Activated CD4-positive, CD25-positive, alpha-beta regulatory T cell treated with anti-CD3 and anti-CD28 coated beads, Interleukin-2, amount 50 U/mL, for 72 hours (primary cell): ENCODE results near the gene PANX1.
"Not testable (repeated sequence)": the region's sequence is repeated elsewhere in the genome, so short reads cannot be mapped to it uniquely, and the experiment has no call there.

Source experiments
- DNase-seq: peaks from one replicate; pipeline ENCODE4 v3.0.0; 2021

PANX1 gene

DNA sequence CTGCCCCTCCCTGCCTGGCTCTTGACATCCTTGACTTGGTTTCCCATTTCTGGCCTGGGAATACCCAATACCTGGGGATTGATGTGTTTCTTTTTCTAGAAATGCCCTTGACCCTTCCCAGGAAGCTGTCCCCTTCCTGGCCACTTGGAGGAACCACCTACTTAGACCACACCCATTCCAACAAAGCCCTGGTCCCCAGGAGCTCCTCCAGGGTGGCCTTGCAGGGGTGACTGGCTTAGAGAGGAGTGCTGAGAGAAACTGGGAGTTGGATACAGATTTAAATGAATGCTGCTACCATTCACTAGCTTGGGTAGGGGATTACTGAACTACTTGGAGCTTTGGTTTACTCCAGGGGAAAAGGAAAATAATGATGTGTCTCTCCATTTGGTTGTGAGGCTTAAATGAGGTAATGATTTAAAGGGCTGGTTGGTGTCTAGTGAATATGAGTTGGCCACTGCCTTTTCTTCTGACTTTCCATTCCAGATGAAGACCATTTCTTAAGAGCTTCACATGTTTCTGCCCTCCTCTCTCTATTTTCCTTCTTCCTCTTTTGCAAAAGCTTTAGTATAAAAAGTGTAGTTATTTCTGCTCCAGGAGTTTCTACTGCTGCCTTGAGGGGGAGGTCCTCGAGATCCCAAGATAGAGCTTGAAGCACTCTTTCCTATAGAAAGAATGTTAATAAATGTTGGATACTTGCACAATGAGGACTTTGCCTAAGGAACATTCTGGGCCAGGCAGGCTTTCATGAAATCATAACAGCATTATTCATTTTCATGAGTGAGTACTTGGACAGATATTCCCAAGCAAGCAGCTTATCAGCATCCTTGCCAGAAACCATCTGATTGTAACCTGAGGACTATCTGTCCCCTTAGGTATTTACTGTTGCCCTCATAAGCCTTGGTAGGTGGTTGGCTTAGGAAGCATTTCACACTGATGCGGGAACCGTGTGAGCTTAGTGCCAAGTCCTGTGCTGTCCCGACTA, 22.4 kb downstream of the PANX1 start:
- DNase-seq: no peak

DNA sequence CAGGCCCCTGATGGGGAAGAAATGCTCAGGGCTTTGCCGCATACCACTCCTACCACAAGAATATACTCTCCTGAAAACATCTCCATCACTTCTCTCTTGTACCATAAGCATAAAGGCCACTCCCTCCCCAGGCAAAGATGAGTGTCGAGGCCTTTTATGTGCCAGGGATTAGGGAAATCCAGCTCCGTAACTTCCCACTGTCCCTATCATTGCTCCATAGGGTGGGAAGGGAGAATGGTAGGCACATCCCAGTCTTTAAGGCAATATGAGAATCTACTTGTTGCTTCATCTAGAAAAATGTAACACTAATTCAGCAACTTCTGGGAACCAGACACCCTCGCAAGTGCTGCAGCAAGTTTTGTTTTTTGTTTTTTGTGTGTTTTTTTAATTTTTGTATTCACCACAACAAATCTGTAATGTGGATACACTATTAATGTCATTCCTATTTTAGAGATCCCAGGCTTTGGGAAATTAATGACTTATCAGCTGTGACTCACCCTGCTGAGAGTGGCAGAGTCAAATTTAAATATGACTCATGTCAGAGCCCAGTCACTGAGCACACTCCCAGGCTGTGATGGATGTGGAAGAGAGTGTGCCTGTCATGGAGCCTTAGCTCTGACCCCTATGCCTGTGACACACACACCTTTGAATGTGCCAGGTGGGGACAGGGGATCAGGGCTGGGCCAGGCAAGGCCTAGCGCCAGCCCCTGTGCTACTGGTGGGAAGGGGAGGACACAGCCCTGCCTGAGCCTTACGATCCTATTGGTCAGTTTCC, 23.4 kb downstream of the PANX1 start:
- DNase-seq: no peak

DNA sequence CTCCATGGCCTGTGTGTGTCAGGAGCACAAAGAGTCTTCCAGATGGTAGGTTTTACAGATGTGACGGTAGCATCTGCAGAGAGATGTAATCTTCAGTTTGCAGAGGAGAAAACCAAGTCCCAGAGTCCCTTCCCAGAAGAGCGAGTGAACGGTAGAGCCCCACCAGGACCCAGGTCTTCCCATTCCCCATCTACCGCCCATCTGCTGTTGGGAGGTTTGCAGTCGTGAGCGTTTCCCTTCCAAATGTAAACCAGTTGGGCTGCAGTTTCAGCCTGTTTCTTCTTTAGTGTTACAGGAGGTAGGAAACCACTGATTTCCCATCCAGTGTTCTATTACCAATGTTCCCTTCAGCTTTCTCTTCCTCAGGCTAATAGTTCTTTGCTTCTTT, 24.0 kb downstream of the PANX1 start:
- no peak for DNase-seq

DNA sequence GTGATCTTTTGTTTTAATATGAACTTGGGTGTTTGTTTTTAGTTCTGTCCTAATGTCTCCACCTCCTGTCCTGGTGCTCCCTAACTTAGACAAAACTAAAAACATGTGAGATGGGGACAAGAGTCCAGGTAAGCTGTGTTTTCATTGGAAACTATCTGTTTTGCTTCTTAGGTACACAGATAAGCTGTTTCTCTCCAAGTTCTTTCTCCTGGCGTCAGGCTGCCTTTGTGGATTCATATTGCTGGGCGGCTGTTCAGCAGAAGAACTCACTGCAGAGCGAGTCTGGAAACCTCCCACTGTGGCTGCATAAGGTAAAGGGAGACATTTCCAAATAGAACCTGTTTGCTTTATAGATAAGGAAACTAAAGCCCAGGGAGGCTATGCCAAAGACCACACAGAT, 24.7 kb downstream of the PANX1 start:
- DNase-seq: no peak

DNA sequence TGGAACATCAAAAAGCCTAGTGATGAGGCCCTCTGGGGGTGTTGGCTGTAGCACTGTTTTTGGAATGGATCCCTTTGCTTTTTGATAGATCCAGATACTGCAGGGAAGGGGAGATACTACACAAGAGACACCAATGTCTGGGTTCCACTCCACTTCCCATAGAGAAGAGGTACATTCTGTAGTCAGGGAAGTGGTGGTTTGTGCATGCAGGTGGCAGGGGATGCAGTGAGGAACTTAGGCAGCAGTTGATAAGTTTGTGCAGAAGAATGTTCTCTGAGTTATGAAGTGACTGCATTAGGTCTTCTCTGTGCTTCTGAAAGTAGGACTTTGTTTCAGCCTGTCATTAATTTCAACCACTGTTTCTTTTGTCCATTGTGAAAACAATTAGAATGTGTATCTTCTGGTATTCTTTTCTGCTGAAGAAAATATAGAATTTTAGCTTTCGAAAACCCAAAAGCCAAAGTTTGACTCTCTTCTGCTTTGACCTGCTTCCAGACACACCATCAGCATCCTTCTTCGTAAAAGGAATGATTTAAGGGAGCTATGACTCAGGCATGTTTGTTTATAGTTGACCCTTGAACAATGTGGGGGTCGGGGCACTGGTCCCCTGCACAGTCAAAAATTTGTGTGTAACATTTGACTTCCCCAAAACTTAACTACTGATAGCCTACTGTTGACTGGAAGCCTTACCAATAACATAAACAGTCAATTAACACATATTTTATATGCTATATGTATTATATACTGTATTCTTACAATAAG, 25.6 kb downstream of the PANX1 start:
- DNase-seq: no peak

DNA sequence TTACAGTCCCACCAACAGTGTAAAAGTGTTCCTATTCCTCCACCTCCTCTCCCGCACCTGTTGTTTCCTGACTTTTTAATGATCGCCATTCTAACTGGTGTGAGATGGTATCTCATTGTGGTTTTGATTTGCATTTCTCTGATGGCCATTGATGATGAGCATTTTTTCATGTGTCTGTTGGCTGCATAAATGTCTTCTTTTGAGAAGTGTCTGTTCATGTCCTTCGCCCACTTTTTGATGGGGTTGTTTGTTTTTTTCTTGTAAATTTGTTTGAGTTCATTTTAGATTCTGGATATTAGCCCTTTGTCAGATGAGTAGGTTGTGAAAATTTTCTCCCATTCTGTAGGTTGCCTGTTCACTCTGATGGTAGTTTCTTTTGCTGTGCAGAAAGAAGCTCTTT, 28.7 kb downstream of the PANX1 start:
- DNase-seq: not testable (repeated sequence)

DNA sequence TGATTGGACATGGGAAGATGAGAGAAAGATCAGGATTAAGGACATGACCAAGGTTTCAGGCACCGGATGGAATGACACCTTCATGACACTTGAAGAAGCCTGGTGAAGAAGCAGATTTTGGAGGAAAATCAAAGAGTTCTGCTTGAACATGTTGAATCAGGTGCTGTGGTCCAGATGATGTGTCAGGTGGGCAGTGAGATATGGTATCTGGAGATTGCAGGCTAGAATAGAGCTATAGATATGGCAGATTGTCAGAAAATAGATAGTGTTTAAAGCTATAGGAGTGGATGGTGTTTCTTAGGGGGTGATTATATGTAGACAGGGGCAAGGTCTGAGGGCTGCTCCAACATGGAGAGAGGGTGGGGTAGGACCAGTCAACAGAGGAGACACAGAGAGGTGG, 40.2 kb downstream of the PANX1 start:
- no peak for DNase-seq

DNA sequence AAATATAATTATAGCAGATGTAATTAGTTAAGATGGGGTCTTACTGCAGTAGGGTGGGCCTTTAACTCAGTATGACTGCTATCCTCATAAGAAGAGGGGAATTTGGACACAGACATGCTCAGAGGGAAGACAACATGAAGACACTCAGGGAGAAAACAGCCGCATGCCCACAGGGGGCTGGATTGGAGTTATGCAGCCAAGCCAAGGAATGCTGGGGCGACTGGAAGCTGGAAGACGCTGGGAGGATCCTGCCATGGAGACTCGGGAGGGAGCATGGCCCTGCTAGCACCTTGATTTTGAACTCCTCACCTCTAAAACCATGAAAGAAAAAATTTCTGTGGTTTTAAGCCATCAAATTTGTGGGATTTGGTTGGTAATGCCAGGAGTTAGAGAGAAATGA, 40.9 kb downstream of the PANX1 start:
- DNase-seq: no peak

DNA sequence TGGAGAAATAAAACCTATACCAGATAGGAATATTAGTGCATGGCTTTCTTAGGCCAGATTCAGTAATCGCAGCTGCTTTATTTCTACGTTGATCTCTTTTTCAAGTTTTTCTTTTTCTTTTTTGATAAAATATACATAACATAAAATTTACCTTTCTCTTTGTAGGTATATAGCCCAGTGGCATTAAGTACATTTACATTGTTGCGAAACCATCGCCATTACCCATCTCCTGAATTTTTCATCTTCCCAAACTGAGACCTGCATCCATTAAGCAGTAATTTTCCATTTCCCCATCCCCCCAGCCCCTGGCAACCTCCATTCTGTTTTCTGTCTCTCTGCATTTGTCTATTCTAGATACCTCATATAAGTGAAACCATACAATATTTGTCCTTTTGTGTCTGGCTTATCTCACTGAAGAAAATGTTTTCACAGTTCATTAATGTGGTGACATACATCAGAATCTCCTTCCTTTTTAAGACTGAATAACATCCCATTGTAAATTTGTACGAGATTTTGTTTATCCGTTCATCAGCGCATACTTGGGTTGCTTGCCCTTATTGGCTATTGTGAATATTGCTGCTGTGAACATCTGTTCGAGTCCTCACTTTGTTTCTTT, 41.4 kb downstream of the PANX1 start:
- no peak for DNase-seq

DNA sequence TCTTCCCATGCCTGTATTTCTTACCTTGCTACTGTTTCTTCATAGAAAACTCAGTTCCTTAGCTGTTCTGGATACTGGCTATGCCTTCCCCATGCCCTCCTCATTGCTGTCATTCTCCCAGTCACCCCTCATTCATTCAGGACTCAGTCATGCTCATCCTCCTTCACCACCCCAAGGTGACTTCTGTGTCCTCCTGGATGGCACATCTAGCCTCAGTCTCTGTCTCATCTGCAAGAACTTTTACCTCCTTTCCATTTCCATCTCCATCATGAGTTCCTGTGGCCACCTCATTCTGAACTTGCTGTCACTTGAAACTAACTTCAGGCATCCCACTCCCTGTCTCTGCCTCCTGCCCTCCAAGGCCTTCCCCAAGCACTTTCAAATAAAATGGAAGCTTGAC, 42.3 kb downstream of the PANX1 start:
- no peak for DNase-seq

DNA sequence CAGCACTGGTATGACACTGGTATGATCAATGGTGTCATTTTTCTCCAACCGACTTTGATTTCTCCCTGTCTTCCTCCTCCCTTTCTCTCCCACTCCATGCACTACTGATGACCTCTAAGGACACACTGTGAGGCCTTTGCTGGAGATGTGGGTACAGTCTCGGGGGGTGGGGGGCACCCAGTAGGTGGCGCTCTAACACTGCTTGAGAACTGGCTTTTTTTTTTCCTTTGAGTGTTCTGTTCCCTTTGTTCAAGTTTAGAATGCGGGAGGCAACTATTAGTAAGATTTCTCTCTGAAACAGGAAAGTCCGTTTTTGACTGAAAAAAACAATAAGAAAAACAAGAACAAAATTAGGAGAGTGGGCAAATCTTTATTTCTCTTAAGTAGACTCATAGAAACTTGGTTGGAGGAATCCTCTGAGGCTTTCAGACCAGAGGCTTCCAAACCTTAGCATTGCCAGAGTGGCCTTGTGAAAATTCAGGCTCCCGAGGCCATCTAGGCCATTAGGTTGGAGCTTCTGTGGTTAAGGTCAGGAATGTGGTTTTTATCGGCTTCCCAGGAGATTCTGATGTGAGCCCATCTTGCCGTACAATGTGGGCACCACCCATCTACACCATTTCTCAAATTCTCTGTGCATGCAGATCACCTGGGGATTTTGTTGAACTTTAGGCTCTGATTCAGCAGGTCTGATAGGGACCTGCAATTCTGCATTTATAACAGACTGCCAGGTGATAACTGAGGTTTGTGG, 43.2 kb downstream of the PANX1 start:
- DNase-seq: no peak

DNA sequence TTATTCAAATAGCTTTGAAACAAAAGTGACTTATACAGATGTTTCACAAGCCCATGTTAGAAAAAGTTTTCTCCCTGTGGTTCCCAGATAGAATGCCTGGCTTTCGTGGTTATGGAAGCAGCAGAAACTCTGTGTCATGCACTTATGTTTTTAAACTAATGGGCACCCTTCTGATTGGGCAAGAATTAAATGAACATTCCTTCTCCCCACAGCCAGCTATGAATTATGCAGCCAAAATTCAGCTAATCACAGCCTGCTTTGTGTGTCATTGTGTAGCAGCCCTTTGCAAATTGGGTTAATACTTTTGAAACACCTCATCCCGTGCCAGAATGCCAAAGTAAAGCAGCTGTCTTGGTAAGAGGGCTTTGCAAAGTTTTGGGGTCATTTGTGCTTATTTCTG, 46.9 kb downstream of the PANX1 start:
- no peak for DNase-seq

DNA sequence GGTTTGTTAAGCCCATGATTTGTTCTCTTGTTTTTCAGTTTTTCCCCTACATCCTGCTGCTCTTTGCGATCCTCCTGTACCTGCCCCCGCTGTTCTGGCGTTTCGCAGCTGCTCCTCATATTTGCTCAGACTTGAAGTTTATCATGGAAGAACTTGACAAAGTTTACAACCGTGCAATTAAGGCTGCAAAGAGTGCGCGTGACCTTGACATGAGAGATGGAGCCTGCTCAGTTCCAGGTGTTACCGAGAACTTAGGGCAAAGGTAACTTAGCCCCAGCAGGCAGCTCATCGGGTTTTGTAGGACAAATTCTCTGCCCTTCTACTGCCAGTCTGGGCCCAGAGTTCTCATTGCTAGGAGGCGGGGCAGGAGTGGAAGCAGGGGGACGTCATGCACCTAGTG, 49.7 kb downstream of the PANX1 start:
- DNase-seq: no peak

DNA sequence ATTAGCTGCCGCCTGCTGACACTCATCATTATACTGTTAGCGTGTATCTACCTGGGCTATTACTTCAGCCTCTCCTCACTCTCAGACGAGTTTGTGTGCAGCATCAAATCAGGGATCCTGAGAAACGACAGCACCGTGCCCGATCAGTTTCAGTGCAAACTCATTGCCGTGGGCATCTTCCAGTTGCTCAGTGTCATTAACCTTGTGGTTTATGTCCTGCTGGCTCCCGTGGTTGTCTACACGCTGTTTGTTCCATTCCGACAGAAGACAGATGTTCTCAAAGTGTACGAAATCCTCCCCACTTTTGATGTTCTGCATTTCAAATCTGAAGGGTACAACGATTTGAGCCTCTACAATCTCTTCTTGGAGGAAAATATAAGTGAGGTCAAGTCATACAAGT, 51.1 kb downstream of the PANX1 start:
- DNase-seq: no peak

DNA sequence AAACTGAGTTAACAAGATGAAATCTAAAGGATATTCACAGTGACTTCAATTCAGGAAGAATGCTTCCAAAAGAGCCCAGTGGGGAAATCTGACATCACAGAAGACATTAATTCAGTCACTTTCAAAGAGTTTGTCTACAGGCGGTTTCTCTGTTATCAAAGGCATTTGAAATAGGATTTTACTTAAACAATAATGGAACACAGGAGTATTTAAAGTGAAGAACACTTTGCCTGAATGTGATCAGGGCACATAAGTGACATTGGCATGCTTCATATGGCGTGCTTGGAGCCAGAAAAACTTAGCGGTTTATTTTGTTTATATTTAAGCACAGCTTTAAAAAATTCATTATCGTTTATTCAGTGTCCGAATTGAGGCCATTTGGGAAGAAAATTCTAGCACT, 52.9 kb downstream of the PANX1 start:
- DNase-seq: no peak

DNA sequence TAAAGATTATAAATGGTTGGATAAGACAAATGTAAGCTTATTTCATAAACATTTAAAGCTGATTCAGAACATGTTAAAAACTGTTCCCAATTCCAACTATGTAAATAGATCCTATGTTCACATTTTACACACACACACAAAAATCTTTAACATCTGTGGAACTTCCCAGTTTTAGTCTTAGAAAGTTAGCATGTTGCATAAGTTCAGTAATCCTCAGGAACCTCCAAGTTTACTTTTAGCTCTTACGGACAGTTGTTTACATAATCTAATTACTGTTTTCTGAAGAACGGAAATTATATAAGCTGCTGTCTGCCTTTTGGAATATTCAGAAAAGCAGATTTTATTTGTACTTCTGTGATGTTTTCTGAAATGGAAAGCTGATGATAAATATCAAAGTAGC, 53.3 kb downstream of the PANX1 start:
- DNase-seq: no peak

DNA sequence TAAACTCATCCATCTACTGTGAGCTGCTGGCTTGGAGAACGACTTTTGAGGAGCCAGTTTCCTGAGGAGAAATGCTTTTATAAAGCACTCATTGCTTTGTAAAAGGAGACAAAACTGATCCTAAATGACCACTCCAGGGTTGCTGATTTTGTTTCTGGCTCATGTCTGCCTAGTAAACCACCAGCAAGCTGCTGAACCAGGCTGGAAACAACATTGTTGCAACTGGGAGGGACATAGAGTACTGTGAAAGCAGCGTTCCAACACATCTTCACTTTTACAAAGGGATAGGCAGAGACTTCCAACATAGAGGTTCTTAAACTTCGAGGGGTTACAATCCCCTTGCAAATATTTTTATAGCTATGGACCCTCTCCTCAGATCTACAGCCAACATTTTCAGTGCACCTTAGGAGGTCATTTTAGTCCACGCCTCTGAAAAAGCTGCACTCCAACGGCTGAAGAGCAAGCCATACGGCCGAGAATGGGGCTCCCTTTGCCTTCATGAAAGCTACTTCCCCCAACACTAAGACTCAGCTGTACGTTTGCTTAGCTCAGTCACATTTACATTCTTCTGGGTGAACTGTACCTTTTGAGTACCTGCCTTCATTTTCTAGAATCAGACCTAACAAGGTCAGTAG, 54.7 kb downstream of the PANX1 start:
- DNase-seq: no peak

DNA sequence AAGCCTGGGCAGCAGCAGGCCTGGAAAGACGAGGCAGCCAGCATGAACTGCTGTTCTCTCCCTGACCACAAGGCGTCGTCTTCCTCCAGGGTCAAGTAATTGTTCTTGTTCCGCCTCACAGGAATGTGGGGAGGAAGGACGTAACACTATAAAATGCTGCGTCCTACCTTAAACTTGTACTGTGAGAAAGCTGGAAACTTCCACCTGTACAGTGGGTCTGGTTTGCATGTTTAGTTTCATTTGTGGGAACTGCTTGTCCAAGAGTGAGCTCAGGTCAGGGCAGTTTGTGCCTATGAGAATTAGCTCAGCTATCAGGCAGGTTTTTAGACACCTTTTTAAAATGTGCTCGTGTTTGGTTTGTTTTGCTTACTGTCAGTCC, 55.2 kb downstream of the PANX1 start:
- DNase-seq: peak; percentile 35

DNA sequence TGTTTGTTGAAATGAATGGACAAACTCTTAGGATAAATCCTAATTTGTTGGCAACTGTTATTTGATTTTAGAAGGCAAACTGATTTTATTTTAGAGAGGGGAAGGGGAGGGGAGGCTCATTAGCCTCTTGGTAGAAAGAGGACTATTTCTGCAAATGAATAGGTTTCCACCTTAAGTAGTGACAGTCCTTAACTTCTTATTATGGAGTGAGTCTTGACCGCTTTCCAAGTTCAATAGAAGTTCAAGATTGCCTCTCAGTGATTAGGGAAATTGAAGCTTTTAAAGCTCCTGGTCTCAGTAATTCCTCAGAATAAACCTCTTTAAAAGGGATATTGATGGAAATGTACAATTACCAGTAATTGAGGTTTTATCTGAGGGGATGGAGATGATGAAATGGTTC, 55.7 kb downstream of the PANX1 start:
- no peak for DNase-seq

DNA sequence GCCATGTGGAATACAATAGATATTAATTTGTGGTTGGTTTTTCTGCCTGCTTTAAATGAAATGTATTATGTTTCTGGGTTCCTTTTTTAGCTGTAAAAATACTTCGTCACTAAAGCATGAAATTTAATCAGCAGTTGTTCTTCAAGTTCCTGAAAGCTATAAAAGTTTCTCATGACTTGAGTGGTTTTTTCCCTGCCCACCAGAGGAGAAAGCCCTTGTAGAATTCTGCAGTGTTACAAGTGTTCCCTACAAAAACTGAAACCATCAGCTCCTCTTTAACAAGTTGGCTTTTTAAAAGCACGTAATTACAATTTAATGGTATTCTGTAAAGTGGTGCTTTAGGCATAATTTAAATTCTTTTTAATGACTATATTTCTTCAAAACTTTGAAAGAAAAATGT, 56.2 kb downstream of the PANX1 start:
- DNase-seq: no peak

DNA sequence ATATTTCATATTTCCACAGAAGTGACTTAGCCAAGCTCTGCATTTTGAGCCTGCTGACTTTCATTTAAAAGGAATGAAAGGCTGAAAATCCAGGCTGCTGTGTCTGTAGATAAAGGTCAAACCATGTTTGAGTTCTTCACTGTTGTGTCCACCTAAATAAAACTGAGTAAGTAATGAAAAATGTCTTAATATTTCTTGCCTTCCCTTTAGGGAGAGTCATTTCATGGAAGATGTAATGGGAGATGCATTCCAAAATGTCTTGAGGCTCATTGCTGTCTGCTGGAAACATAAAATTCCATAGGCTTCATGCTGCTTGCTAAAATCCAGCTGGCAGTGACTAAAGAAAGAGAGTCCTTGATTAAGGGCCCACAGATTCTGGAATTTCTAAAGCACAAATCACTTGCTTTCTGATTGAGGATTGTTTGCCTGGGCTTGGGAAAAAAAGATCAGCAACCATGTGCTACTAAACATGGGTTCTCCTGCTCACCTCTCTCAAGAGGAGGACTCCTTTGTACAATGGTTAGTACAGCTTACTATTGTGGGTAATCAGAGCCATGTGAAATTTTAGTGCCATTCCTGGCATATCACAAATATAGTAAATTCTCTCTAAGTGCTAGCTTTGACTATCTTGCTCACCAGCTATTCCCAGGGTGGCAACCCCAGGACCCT, 56.9 kb downstream of the PANX1 start:
- no peak for DNase-seq
